Right lobe of liver (tissue), 6 donors: ENCODE results near the gene RNF166. TPM values are rescaled to one million over a fixed set of nuclear protein-coding genes. Genes with fewer than 3 reads are reported as not detected.

ENCODE experiments used
- ATAC-seq, 4 donors: fragments of 200-7000 bp; cut with Tn5 transposase; one replicate each; pipeline ENCODE4 v1.9.1; 2020; ENCODE audit warnings: mild to moderate bottlenecking in 4 of 4, moderate library complexity in 4 of 4
- DNase-seq, 3 donors: peaks; one replicate each; pipeline ENCODE4 v3.0.0-alpha.2; 2020
- H3K27ac ChIP-seq, 3 donors: fragments of 200-600 bp; one replicate each; pipeline ENCODE4 v1.8.0; 2022
- H3K27me3 ChIP-seq, 2 donors: fragments of 200-600 bp; one replicate each; pipeline ENCODE4 v1.8.0; 2022
- H3K36me3 ChIP-seq, 4 donors: fragments of 200-600 bp; sonication (generic) in 1 of 4; one replicate each; pipeline versions ENCODE4 v1.5.1 to v1.8.0; 2017 to 2022; ENCODE audit warnings: control low read depth in 1 of 4
- H3K4me1 ChIP-seq, 4 donors: fragments of 200-600 bp; sonication (generic) in 1 of 4; one replicate each; pipeline versions ENCODE4 v1.5.1 to v1.8.0; 2017 to 2022; ENCODE audit warnings: control low read depth in 1 of 4
- H3K4me3 ChIP-seq, 3 donors: fragments of 200-600 bp; one replicate each; pipeline ENCODE4 v1.8.0; 2022
- H3K9me3 ChIP-seq, 4 donors: fragments of 200-600 bp; sonication (generic) in 1 of 4; one replicate each; pipeline versions ENCODE4 v1.5.1 to v1.8.0; 2017 to 2022; ENCODE audit warnings: control low read depth in 1 of 4
- POLR2A ChIP-seq: fragments of 450-650 bp; IDR thresholded peaks from one replicate; pipeline ENCODE4 v1.6.1; 2017; ENCODE audit warnings: antibody characterized with exemption, mild to moderate bottlenecking
- WGBS: methylation state at CpG from one replicate; pipeline ENCODE4 v1.1.6; 2018; ENCODE audit warnings: low coverage, low lambda C conversion rate; ENCODE audit not compliant: insufficient coverage; ENCODE audit errors: missing lambda C conversion rate; 5-methylcytosine and 5-hydroxymethylcytosine counted together
- intact Hi-C, 2 donors: fragments of 100-400 bp; cut with DNase I; formaldehyde crosslinking; loops; one replicate each; pipeline versions ENCODE4 v1.11.2 to v1.14.1; 2022
- total RNA-seq, 6 experiments: library from RNA; depleted of rRNA in 2 of 6; stranded (reverse); fragments of >200 nt in 2 of 6; fragmentation: NEBNext Ultra II Directional in 3 of 6; extraction: Animal tissue kit (Norgen Biotek cat#: 25700) in 3 of 6; gene quantifications; one replicate each; pipeline versions ENCODE4 v1.1.0 to v1.2.4, GENCODE V29; 2016 to 2023
- TF ChIP-seq, protein P1 (sequence below), 4 donors: fragments of 200-600 bp in 3 of 4; fragments of 450-650 bp in 1 of 4; IDR thresholded peaks; one replicate each; pipeline versions ENCODE4 v1.5.1 to v1.8.0; 2016 to 2022; ENCODE audit warnings: antibody characterized with exemption in 4 of 4, mild to moderate bottlenecking in 2 of 4
- donor health status: DM: no; HTN: yes; CAD: no.
- donor health status: DM: no; HTN: no; CAD: no.
- donor health status: DM: no; HTN: no; CAD: no.
- donor health status: DM: no; HTN: yes; CAD: no.
- donor health status: DM: no; HTN: yes; CAD: no.

The RNF166 gene
- total RNA-seq, 6 experiments from 2014 or later: 8.1 to 12.8 (median 10.0) TPM

DNA sequence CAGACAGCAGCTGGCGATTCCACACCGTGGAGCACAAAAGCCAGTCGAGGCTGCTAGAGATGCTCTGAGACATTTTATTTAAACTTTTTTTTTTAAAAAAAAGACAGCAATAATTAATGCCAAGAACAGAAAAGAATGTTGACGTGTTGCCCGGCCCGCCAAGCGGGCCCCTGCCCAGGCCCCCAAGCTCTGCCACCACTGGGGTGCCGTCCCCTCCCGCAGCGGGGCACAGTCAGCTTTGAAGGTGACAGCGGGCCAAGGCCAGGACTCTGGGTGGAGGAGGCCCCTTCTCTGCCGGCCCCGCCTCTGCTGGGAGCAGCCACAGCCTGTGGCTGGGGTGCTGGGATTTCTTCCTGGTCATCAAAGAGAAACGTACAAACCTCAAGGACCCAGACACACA lies 9.8 kb downstream of the RNF166 start:
- TF ChIP-seq POLR2A: no peak
- TF ChIP-seq, protein P1, sequence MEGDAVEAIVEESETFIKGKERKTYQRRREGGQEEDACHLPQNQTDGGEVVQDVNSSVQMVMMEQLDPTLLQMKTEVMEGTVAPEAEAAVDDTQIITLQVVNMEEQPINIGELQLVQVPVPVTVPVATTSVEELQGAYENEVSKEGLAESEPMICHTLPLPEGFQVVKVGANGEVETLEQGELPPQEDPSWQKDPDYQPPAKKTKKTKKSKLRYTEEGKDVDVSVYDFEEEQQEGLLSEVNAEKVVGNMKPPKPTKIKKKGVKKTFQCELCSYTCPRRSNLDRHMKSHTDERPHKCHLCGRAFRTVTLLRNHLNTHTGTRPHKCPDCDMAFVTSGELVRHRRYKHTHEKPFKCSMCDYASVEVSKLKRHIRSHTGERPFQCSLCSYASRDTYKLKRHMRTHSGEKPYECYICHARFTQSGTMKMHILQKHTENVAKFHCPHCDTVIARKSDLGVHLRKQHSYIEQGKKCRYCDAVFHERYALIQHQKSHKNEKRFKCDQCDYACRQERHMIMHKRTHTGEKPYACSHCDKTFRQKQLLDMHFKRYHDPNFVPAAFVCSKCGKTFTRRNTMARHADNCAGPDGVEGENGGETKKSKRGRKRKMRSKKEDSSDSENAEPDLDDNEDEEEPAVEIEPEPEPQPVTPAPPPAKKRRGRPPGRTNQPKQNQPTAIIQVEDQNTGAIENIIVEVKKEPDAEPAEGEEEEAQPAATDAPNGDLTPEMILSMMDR (IDR thresholded peaks at IDR 0.05): no peak
- peaks cover 0 to 4% (median 0%) of the 10 kb centered on the region in 4 donors for H3K4me1 ChIP-seq
- intact Hi-C loops: no loop called here

DNA sequence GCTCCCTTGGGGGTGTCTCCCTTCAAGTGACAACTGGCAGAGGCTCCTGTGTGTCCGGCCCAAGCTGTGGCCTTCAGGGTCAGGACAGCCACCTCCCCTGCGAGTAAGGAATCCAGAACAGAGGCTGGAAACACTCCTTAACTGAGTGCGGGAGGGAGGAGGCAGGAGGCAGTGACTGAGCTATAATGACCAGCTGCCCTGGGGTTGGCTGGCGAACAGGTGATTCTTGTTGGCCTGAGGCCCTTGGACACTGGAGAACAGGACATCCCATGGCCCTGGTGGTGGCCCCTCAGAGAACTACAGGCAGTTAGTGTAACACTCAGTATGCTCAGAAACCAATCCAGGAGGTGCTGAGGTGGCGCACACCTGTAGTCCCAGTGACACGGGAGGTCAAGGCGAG lies 10.5 kb downstream of the RNF166 start:
- Histone ChIP-seq H3K36me3 (peaks cover 0 to 9% (median 1%) of the 10 kb centered on the region in 4 donors), H3K27ac (no peak overlapping the region), H3K27me3 (no peaks in the 10 kb centered on the region), H3K9me3 (no peaks in the 10 kb centered on the region), H3K4me3 (no peak overlapping the region), H3K4me1 (no peaks in the 10 kb centered on the region)
- DNase-seq: no peak
- TF ChIP-seq, protein P1 (IDR thresholded peaks at IDR 0.05): no peak
- TF ChIP-seq POLR2A: no peak
- intact Hi-C loops: no loop called here
- WGBS: no CpG with 5 or more reads among the region's 7 CpGs
- no peak for ATAC-seq

More for the DNA sequence above, 9.8 kb downstream of the RNF166 start:
- Histone ChIP-seq H3K4me3 (no peak overlapping the region), H3K27me3 (no peaks in the 10 kb centered on the region), H3K9me3 (no peaks in the 10 kb centered on the region), H3K36me3 (peaks cover 0 to 9% (median 1%) of the 10 kb centered on the region in 4 donors), H3K27ac (no peak overlapping the region)
- no peak for ATAC-seq
- DNase-seq: no peak
- 93% methylated on average over 6 of the region's 14 CpGs for WGBS

DNA sequence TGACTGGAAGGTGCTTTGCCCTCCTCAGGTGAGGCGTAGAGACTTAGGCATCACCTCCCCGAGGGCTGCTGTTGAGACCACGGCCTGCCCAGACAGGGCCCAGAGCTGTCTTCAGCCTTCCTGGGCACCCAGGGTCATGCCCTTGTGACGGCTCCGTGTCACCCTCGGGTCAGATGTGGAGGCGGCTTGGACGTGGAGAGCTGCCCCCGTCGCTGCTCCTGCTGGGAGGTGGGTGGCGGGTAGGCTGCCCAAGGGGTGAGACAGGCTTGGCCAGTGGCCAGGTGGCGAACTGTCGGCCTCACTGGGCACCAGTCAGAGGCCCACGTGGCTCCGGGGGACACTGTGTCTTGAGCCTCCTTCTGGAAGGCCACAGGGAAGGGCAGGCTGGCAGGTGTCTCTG lies 11.0 kb downstream of the RNF166 start:
- no peak for ATAC-seq

DNA sequence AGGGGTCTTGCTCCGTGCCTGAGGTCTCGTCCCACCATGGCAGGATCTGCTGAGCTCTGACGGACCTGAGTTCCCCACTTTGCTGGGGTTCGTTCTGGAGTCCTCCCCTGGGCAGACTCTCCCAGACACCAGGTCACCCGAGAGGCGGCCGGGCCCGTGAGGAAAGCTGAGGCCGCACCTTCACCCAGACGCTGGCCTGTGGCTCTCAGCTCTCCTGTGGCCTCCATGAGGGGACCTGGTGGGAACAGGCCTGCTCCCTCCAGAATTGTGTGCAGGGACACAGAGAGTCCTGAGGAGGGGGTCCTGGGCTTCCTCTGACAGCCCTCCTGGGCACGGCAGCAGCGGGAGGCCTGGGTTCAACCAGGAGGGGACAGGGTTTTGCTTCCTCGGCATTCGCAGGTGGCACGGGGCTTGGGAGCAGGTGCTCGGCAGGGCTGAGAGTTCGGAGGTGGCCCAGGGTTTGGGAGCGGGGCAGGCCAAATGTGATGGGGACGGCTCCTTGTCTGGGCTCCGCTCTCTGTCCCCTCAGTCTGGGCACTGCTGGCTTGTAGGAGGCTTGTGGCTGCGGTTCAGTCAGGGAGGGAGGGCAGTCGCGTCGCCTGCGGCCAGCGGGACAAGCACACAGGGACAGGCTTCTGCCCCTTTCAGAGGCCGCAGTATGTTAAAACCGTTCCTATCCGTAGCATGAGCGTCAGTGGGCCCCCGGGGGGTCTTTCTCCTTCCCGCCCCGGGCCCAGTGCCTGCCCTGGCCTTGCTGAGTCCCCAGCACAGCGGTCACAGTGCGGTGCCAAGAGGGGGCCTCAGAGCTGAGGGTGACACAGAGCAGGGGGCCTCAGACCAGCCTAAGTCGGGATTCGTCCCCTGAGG lies 11.8 kb downstream of the RNF166 start:
- 100% methylated on average over 1 of the region's 37 CpGs for WGBS
- no peak for TF ChIP-seq POLR2A
- TF ChIP-seq, protein P1 (IDR thresholded peaks at IDR 0.05): no peak
- intact Hi-C loops: no loop called here
- ATAC-seq (no peak), DNase-seq (peak in 1 of 3 donors; percentile 47)
- Histone ChIP-seq H3K4me3 (no peak overlapping the region), H3K27me3 (no peaks in the 10 kb centered on the region), H3K4me1 (no peaks in the 10 kb centered on the region), H3K36me3 (peaks cover 0 to 8% (median 1%) of the 10 kb centered on the region in 4 donors), H3K9me3 (no peaks in the 10 kb centered on the region), H3K27ac (no peak overlapping the region)

More for the DNA sequence above, 11.0 kb downstream of the RNF166 start:
- Histone ChIP-seq H3K27ac (no peak overlapping the region), H3K27me3 (no peaks in the 10 kb centered on the region), H3K4me3 (no peak overlapping the region), H3K4me1 (no peaks in the 10 kb centered on the region), H3K36me3 (peaks cover 0 to 9% (median 1%) of the 10 kb centered on the region in 4 donors), H3K9me3 (no peaks in the 10 kb centered on the region)
- intact Hi-C loops: no loop called here
- no CpG with 5 or more reads among the region's 15 CpGs for WGBS
- TF ChIP-seq POLR2A: no peak
- TF ChIP-seq, protein P1 (IDR thresholded peaks at IDR 0.05): no peak
- peak in 1 of 3 donors; percentile 55 for DNase-seq
